Breast epithelium (tissue), 4 donors: ENCODE results near the gene MPP1. TPM values are rescaled to one million over a fixed set of nuclear protein-coding genes. Genes with fewer than 3 reads are reported as not detected.
A peak's percentile ranks its signal among the peaks of the same experiment; 100 is the strongest.

Source experiments
- DNase-seq, 2 donors: peaks; one replicate each; pipeline ENCODE4 v3.0.0-alpha.2; 2019; ENCODE audit warnings: low spot score in 2 of 2
- H3K27ac ChIP-seq, 2 donors: fragments of 200-600 bp; sonication (generic) in 1 of 2; one replicate each; pipeline ENCODE4 v1.5.1; 2016 to 2019; ENCODE audit warnings: mild to moderate bottlenecking in 1 of 2
- H3K27me3 ChIP-seq, 2 donors: fragments of 200-600 bp; sonication (generic) in 1 of 2; one replicate each; pipeline versions ENCODE4 v1.5.1 to v1.6.0; 2017 to 2019; ENCODE audit warnings: control low read depth in 1 of 2, mild to moderate bottlenecking in 1 of 2
- H3K36me3 ChIP-seq: fragments of 200-600 bp; one replicate; pipeline ENCODE4 v1.5.1; 2019
- H3K4me1 ChIP-seq, 2 donors: fragments of 200-600 bp; sonication (generic); one replicate each; pipeline ENCODE4 v1.5.1; 2016 to 2019; ENCODE audit warnings: control low read depth in 1 of 2
- H3K4me3 ChIP-seq, 3 donors: fragments of 200-600 bp; sonication (generic); 1 replicate in 2 of 3; 2 replicates in 1 of 3; pipeline ENCODE4 v1.5.1; 2016 to 2019; ENCODE audit warnings: mild to moderate bottlenecking in 3 of 3, moderate library complexity in 2 of 3
- H3K9me3 ChIP-seq, 2 donors: fragments of 200-600 bp; sonication (generic) in 1 of 2; one replicate each; pipeline ENCODE4 v1.5.1; 2016 to 2019; ENCODE audit warnings: control low read depth in 1 of 2
- CTCF ChIP-seq, 3 donors: fragments of 450-650 bp; IDR thresholded peaks; one replicate each; pipeline ENCODE4 v1.5.1; 2016 to 2017; ENCODE audit warnings: antibody characterized with exemption in 3 of 3, mild to moderate bottlenecking in 3 of 3, moderate library complexity in 3 of 3
- POLR2A ChIP-seq: fragments of 450-650 bp; IDR thresholded peaks from one replicate; pipeline ENCODE4 v1.6.1; 2016; ENCODE audit warnings: antibody characterized with exemption, mild to moderate bottlenecking, moderate library complexity
- POLR2AphosphoS5 ChIP-seq, 3 donors: sonication (generic); formaldehyde crosslinking; IDR thresholded peaks; one replicate each; pipeline ENCODE4 v1.6.1; 2017; ENCODE audit warnings: antibody characterized with exemption in 3 of 3
- intact Hi-C: fragments of 100-400 bp; cut with DNase I; formaldehyde crosslinking; loops from one replicate; pipeline ENCODE4 v1.15.1; 2023; ENCODE audit warnings: low total_unique reads
- total RNA-seq, 3 donors: library from RNA; depleted of rRNA; stranded (reverse); fragments of >200 nt; gene quantifications; one replicate each; pipeline ENCODE4 v1.1.0, GENCODE V29; 2016

MPP1 gene
- total RNA-seq, 3 donors from 2014 or later, result 19.3 to 55.4 (median 24.3) TPM

DNA sequence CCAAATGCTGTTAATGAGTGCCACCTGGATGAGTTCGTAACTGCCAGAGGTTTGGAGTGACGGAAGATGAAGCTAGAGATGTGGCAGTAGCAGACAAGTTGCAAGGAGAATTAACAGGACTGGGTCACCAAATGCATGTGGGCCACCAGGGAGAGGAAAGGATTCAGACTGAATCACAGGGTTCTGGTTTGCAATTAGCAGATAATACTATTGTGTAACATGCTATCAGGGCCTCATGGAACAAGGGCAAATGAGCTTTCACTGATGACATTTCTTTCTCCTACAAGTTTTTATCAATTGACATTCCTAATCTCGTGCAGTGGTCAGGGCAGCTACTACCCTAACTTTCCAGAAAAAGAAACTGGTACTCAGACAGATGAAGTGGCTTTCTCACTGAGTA lies 75.8 kb downstream of the MPP1 start:
- Histone ChIP-seq H3K4me1 (no peaks in the 10 kb centered on the region), H3K36me3 (no peaks in the 10 kb centered on the region), H3K27me3 (peaks cover 0 to 4% of the 10 kb centered on the region in 2 donors), H3K27ac (peak overlapping the region; percentile 22 to 84), H3K4me3 (no peak overlapping the region), H3K9me3 (no peaks in the 10 kb centered on the region)
- intact Hi-C loops, result no loop called here
- no peak for DNase-seq
- TF ChIP-seq POLR2A (no peak), POLR2AphosphoS5 (IDR thresholded peaks at IDR 0.05) (no peak), CTCF (IDR thresholded peaks at IDR 0.05) (no peak)

Other genes starting within 250 kb of the MPP1 start
- gene CTAG1A, start 220.4 kb downstream of the MPP1 start, total RNA-seq, result 1 to 10 TPM in 1 of 3 donors, not detected in 2; 2.3 TPM
- gene CTAG1B, start 186.2 kb downstream of the MPP1 start, total RNA-seq, result 1 to 10 TPM in 1 of 3 donors, not detected in 2; 2.3 TPM
- gene CTAG2, start 151.9 kb downstream of the MPP1 start, total RNA-seq, result not detected
- gene GAB3, start 54.4 kb downstream of the MPP1 start, total RNA-seq, result 1 to 10 TPM; 3.9 to 8.5 (median 5.3) TPM
- 10 to 100 TPM; 23.2 to 41.0 (median 40.5) TPM for gene DKC1, start 42.6 kb downstream of the MPP1 start, total RNA-seq
- gene SMIM9, start 29.2 kb upstream of the MPP1 start, total RNA-seq, result not detected
- 1 to 10 TPM; 3.2 to 8.5 (median 7.6) TPM for gene F8A1, start 80.9 kb upstream of the MPP1 start, total RNA-seq
- 10 to 100 TPM; 14.6 to 30.2 (median 16.1) TPM for gene F8, start 217.2 kb upstream of the MPP1 start, total RNA-seq
- gene FUNDC2, start 221.4 kb upstream of the MPP1 start, total RNA-seq, result 10 to 100 TPM; 76.7 to 99.0 (median 81.0) TPM